GM12892 (cell line): ENCODE results near the gene NFKB2.

Experiments used
- POLR2A ChIP-seq: IDR thresholded peaks from 2 replicates; pipeline ENCODE4 v1.6.1; 2011; ENCODE audit warnings: low read depth, low read length, control low read depth
- POLR2AphosphoS5 ChIP-seq: IDR thresholded peaks from 2 replicates; pipeline ENCODE4 v1.6.1; 2011; ENCODE audit warnings: low read depth, low read length, control low read depth

- no peak for TF ChIP-seq POLR2A
- no peak for TF ChIP-seq POLR2AphosphoS5
Measured at GRCh38 chr10:102429468-102429867, 34.0 kb downstream of the NFKB2 start.
